NK-92 (cell line): Measurements from ENCODE around the gene NR2C1.

Experiments
- DNase-seq: peaks from one replicate; lab custom pipeline; 2025; ENCODE audit not compliant: unreplicated experiment; lab: John Stamatoyannopoulos, UW

NR2C1 gene

GRCh38 chr12:95085612-95086011 is 12.2 kb upstream of the NR2C1 start:
- DNase-seq: no peak

- no peak for DNase-seq
These were observed 10.5 kb upstream of the NR2C1 start for GRCh38 chr12:95083938-95084337.

GRCh38 chr12:95083471-95083870 is 10.1 kb upstream of the NR2C1 start:
- DNase-seq: no peak

- DNase-seq: no peak
These were observed 3.9 kb upstream of the NR2C1 start for GRCh38 chr12:95077341-95077740.

GRCh38 chr12:95074766-95075165 is 1.3 kb upstream of the NR2C1 start:
- no peak for DNase-seq

GRCh38 chr12:95073698-95074520 is 491 bp upstream of the NR2C1 start:
- DNase-seq: no peak

- no peak for DNase-seq
These were observed 3.0 kb downstream of the NR2C1 start for GRCh38 chr12:95070378-95070777.

GRCh38 chr12:95066091-95066855 is 7.1 kb downstream of the NR2C1 start:
- DNase-seq: no peak

GRCh38 chr12:95060951-95061350 is 12.5 kb downstream of the NR2C1 start:
- no peak for DNase-seq

GRCh38 chr12:95059984-95060383 is 13.4 kb downstream of the NR2C1 start:
- no peak for DNase-seq

GRCh38 chr12:95057424-95057823 is 16.0 kb downstream of the NR2C1 start:
- no peak for DNase-seq

GRCh38 chr12:95055057-95055456 is 18.4 kb downstream of the NR2C1 start:
- DNase-seq: no peak

GRCh38 chr12:95054206-95054605 is 19.2 kb downstream of the NR2C1 start:
- no peak for DNase-seq

- no peak for DNase-seq
These were observed 22.2 kb downstream of the NR2C1 start for GRCh38 chr12:95051241-95051640.

GRCh38 chr12:95037906-95038305 is 35.5 kb downstream of the NR2C1 start:
- DNase-seq: no peak

- DNase-seq: no peak
These were observed 38.7 kb downstream of the NR2C1 start for GRCh38 chr12:95034750-95035149.

- no peak for DNase-seq
These were observed 50.9 kb downstream of the NR2C1 start for GRCh38 chr12:95022477-95022876.

GRCh38 chr12:95017482-95017881 is 55.9 kb downstream of the NR2C1 start:
- DNase-seq: no peak

GRCh38 chr12:95016120-95016519 is 57.3 kb downstream of the NR2C1 start:
- DNase-seq: no peak

- DNase-seq: no peak
These were observed 58.9 kb downstream of the NR2C1 start for GRCh38 chr12:95014554-95014953.

GRCh38 chr12:95006206-95006605 is 67.2 kb downstream of the NR2C1 start:
- no peak for DNase-seq

GRCh38 chr12:95004610-95005009 is 68.8 kb downstream of the NR2C1 start:
- no peak for DNase-seq
